Measurements from ENCODE around the gene TRAFD1. TPM values are rescaled to one million over a fixed set of nuclear protein-coding genes. Genes with fewer than 3 reads are reported as not detected.
A peak's percentile ranks its signal among the peaks of the same experiment; 100 is the strongest.

Gene TRAFD1
- total and polyA plus RNA-seq, 2 experiments from 2014 or later = 17.4 to 30.4 TPM

DNA sequence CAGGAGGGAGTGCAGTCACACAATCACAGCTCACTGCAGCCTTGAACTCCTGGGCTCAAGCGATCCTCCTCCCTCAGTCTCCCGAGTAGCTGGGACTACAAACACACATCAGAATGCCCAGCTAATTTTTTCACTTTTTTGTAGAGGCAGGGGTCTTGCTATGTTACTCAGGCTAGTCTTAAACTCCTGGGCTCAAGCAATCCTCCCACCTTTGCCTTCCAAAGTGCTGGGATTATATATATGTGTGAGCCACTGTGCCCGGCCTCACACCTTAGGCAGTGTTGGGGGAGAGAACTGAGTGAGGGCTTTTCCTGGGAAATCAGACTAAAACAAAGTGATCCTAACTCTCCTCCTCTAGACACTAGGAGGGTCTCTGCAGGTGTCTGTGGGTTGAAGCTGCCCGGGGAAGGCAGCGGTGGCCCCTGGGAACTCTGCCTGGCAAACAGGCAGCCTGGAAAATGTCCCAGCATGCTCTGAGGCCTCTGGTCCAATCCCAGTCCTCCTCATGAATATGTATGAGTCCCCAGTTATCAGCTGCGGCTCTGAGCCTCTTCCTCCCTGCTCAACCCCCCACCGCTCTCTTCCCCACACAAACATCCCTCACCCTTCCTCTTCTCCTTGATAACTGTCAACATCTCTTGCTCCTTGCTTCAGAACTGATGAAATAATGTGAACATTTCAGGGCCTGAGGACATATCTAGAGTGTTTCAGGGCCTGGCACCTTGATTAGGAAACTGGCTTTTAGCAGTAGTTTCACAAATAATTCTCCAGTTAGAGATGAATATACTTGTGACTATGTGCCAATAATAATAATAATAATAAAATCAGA, 8.9 kb upstream of the TRAFD1 start:
- no peaks in the 10 kb centered on the region for H4K20me1 ChIP-seq (replicated peaks; ENCODE audit: insufficient read depth)
- no peaks in the 10 kb centered on the region for H3K36me3 ChIP-seq (ENCODE audit: insufficient read depth)
- peak; percentile 95 for DNase-seq (ENCODE audit: low spot score)
- H3K9me2 ChIP-seq (ENCODE audit: insufficient read depth) = no peaks in the 10 kb centered on the region
- H3K27ac ChIP-seq (ENCODE audit: low read depth) = peak overlapping the region; percentile 88
- Mint-ChIP-seq H3K4me1 (peaks cover 16% of the 10 kb centered on the region), H3K9me3 (no peaks in the 10 kb centered on the region), H3K36me3 (ENCODE audit: low read depth) (no peaks in the 10 kb centered on the region), H3K27ac (peak overlapping the region; percentile 97), H3K27me3 (ENCODE audit: insufficient read depth, low read depth, poor library complexity) (peaks cover 2% of the 10 kb centered on the region), H3K4me3 (peak overlapping the region; percentile 57)
- peak overlapping the region; percentile 3 for H2AFZ ChIP-seq
- peak overlapping the region; percentile 22; the same call in 1 of the 2 replicates for H3K4me3 ChIP-seq
- H3K79me2 ChIP-seq (replicated peaks; ENCODE audit: insufficient read depth) = no peaks in the 10 kb centered on the region
- TF ChIP-seq ZNF462 (CRISPR knock-in tag; IDR thresholded peaks at IDR 0.05) (no peak), ZNF114 (CRISPR knock-in tag; IDR thresholded peaks at IDR 0.05) (no peak), CTCF (conservative IDR thresholded peaks at IDR 0.05; ENCODE audit: low read depth in 2 of 2) (no peak), POLR2AphosphoS5 (IDR thresholded peaks at IDR 0.05; ENCODE audit: low read depth) (peak; percentile 83)
- TF ChIP-seq, protein P1, sequence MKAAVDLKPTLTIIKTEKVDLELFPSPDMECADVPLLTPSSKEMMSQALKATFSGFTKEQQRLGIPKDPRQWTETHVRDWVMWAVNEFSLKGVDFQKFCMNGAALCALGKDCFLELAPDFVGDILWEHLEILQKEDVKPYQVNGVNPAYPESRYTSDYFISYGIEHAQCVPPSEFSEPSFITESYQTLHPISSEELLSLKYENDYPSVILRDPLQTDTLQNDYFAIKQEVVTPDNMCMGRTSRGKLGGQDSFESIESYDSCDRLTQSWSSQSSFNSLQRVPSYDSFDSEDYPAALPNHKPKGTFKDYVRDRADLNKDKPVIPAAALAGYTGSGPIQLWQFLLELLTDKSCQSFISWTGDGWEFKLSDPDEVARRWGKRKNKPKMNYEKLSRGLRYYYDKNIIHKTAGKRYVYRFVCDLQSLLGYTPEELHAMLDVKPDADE (IDR thresholded peaks at IDR 0.05) = no peak
- H3F3A ChIP-seq (replicated peaks; ENCODE audit: low read depth) = 0 out of 2 replicates have a peak, but pooled peaks cover 3% of the 10 kb centered on the region
- peak overlapping the region; percentile 58 for H3K4me2 ChIP-seq
- ATAC-seq = peak; percentile 98
- H3K27me3 ChIP-seq (ENCODE audit: insufficient read depth) = no peaks in the 10 kb centered on the region
- H3K4me1 ChIP-seq (ENCODE audit: insufficient read depth) = peaks cover 10% of the 10 kb centered on the region
